NCI-H187 (cell line): Measurements from ENCODE around the gene STRADA.

Experiments
- DNase-seq, 2 experiments: peaks; one replicate each; lab custom pipeline; 2025; lab: John Stamatoyannopoulos, UW

STRADA gene

GRCh38 chr17:63700528-63701455, 40.8 kb downstream of the STRADA start:
- no peak for DNase-seq

DNA sequence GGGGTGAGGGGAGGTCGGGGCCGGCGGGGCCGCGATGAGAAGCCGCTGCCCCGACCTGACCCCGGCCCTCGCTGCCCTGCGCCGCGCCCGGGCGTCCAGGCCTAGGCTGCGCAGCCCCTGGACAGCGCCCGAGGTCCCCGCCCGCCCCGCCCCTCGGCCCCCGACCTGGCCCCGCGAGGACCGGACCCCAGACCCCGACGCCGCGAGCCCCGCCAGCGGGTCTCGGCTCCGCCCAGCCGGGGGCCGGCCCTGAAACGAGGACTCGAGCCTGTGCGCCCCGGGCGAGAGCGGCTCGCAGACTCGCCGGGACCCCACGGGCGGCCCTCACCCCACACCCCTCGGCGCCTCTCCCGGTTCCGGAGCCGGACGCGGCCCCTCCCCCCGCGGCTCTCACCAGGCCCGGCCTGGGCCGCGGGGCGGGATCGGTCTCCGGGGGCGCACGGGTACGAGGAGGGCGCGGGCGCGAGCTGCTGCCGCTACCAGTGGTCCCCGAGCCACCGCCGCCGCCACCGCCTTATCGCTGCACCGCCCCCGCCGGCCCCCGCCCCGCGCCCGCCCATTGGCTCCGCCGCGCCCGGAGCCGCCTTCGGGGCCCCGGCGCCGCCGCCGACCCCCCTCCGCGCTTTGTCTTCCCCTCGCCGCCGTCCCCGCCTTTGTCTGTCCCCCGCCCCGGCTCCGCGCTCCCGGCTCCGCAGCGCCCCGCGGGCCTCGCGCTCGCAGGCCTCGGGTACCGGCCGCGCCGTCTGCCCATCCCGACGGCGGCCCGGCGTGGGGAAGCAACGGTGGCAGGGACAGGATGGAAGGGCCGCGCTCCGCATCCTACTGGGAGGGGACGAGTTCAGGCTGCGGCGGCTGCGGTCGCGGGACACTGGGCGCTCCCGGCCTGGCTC, 41.7 kb downstream of the STRADA start, which contains the start of gene LIMD2:
TSS of gene LIMD2 (minus strand) at position 488 of the 890 bp plus-strand sequence. CDS start 827 bp downstream, outside the sequence.
- DNase-seq = peak in 1 of 2 experiments; percentile 35

DNA sequence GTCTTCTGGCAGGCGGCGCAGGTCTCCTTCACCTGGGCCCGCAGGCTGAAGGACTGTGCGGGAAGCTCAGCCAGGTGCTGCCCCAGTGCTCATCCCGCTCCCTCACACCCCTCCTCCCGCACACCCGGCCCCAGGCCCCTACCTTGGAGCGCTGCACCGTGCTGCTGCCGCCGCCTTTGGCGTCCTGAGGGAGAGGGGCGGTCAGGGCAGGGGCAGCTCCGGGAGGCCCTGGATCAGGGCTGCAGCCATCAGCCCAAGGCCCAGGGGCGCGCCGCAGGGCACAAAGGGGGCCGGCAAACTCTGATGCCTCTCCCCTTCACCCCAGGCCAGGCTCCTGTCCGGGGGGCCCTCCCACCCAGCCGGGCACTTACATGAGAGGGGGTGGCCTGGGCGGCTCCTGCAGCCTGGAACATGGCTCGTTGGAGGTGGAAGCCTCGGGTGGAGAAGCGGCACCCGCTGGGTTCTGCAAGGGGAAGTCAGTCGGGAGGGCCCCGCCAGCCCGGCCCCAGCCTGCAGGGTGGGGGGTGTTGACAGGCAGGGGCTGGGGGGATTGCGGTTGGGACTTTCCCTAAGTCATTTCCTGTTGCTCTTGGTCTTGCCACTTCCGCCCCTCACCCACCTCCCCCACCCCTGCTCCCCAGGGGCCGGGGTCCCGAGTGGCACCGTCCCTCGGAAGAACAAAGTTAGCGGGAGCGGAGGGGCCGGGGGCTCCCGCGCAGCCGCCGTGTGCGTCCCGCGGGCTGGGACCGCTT, 42.5 kb downstream of the STRADA start:
- no peak for DNase-seq

DNA sequence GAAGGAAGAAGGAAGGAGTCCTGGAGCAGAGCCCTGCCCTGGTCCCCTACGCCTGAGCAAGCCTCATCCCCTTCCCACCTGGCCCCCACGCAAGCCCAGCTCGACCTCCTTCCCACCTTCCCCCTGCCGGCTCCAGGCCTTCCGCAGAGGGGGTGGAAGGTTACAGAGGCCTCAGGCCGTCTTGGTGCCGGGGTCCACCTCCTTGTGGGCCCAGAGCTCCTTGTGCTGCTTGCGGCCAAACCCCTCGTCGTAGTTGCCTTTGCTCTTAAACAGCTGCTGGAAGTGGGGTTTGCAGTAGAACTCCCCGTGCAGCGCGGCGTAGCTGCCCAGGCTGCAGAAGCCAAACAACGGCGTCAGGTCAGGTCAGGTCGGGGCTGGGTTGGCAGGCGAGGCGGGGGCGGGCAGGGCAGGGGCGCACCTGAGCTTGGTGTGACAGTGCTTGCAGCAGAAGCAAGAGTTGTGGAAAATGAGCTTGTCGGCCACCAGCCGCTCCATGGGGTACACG, 43.2 kb downstream of the STRADA start:
- DNase-seq = no peak

DNA sequence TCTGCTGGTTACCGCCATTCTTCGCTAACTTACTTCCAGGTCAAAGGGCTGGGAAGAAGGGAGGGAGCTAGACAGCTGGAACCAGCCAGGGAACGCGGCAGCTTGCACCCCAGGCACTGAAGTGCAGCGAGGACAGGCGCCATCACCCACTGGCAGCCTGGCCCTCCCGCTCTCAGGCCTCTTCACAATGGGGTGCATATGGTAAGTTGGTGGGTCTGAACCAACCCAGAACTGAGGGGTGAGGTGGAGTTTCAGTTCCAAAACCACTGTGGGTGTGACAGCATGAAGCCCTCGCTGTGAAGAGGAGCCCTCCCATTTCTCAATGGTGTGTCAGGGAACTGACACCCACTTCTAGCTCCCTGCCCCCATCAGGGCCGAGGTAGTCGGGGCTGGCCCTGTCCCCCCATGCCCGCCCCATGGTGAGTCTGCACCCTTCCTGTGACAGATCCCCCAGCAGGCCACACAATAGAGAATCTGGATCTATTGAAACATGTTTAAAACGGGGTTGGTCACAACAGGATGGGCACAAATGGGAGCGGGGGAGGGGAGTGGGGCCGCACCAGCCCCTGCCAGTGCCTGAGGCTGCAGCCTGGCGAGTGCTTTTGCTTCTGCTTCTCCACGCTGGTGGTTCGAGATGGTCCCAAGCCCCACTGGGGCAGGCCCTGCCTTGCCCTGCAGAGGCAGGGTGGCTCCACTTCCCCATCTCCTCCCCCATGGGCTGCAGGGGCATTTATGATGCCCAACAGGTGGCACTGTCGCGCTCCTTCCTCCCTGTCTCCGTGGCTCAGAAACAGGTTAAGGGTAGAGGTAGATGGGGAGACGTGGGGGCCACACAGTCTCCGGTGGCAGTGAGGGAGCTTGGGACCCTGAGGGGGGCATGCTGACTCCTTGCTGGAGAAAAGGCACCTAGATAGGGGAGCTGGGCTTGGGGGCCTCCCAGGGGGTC, 44.0 kb downstream of the STRADA start:
- no peak for DNase-seq

GRCh38 chr17:63696381-63696961, 45.1 kb downstream of the STRADA start:
- DNase-seq = no peak

DNA sequence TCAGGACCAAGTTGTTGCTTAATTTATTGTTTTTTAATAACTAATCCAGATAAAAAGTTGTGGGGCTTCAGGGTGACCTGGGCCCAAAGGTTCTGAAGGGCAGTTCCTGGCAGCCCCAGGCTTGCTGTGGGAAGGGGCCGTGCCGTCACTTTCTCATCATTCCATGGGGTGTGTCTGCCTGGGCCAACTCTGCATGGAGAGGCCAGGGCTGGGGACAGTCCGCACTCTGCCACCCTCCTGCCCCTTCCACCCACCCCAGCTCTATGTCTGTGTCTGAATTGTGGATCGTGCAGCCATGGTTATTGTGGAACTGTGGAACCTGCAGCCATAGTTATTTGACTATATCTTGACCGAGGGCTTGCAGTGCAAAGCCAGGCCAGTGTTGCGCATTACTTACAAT, 45.7 kb downstream of the STRADA start:
- no peak for DNase-seq

- DNase-seq = no peak
Measured at GRCh38 chr17:63694950-63695773, 46.4 kb downstream of the STRADA start.

DNA sequence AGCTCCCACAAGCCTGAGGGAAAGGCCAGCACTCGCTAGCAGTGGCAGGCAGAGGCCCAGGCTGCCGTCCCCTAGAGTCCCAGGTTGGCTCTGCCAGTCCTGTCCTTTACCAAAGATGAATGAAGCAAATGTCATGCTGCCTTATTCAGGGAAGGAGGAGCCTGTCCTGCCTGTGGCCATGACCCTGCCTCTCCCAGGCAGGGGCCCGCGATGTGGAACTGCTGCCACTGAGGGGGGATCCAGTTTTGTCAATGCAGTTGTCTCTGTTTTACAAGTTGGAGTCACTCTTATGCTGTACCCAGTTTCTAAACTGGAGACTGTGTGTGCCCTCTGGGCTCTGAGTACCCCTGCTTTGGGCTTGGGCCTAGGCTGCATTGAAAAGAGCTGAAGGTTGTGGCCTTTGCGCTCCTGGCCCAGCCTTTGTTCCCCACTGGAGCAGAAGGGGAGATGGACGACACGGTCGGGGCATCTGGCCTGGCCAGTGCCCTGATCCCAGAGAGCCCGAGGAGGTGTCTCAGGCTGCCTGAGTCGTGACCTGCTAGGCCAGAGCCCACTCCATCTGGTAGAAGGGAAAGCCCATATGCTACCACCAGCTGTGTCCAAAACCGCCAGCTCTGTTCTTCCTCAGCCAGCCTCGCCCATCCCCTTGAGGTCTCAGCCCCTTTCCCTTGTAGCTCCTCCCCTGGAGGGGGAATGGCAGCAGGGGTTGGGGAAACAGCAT, 47.2 kb downstream of the STRADA start:
- DNase-seq = no peak

- DNase-seq = no peak
Measured at GRCh38 chr17:63693411-63694113, 48.0 kb downstream of the STRADA start.

DNA sequence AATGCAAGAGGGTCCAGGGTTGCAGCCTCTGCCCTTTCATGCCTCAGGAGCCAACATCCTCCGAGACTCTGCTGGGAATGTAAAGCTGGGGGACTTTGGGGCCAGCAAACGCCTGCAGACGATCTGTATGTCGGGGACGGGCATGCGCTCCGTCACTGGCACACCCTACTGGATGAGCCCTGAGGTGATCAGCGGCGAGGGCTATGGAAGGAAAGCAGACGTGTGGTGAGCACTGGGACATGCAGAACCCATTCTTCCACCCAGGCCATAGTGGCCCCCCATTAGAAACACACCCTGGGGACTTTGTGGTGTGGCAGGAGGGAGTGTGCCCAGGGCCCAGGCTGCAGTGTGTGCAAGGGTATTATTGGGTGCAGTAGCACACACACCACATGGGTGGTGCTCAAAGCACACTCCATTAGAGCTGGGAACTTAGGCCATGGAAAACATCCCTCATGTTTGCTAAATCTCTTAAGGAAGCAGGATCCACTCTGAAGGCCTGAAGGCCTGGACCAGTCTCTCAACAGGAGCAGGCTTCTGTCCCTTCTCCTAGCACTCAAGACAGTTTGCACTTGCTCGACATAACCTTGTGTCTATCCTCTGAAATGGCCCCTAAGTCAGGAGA, 49.3 kb downstream of the STRADA start:
- DNase-seq = no peak

- no peak for DNase-seq
Measured at GRCh38 chr17:63689479-63689878, 52.1 kb downstream of the STRADA start.

DNA sequence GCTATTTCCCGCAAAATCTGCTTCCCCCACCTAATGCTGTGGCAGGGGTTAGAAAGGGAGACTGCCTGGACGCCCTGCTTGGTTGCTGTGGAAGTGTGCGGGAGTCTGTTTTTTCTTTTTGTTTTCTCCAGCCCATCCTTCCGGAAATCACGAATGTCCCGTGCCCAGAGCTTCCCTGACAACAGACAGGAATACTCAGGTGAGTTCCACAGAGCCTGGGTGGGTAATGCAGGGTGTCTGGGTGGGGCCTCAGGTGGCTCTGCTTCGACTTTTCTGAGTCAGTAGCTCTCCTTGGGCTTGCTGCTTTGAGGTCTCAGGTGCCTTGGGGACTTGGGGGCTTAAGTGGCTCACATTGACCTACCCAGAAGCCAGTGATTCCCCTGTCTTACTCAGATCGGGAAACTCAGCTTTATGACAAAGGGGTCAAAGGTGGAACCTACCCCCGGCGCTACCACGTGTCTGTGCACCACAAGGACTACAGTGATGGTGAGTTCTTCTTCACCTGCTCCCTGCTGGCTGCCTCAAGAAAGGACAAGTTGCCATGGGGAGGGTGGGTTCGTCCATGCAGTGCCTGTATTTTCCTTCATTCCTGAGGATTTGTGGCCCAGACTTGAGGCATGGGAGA, 53.1 kb downstream of the STRADA start:
- DNase-seq = no peak

DNA sequence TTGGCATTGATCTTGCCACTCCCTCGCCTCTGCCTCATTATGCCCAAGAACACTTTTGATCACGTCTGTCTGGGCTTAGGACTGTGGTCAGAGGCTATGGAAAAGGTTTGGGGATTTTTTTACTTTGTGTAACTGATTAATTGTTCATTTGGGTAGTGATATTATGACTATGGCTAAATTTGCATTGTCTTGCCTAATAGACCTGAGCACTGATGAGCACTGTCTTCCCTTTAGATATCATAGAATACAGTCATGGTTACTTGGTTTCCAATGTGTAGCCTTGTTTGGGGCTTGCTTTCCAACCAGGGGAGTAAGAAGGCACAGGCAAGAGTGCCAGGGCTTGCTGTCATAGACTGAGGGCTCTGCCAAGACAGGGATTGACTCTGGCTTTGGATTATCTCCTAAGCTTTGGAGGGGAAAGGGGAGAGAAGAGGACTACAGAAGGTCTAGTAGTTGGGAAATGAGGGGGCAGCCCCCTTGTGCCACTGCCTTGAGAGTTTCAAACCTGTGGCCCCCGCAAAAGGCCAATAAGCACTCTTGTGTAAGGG, 55.4 kb downstream of the STRADA start:
- DNase-seq = no peak

- no peak for DNase-seq
Measured at GRCh38 chr17:63685578-63685977, 56.0 kb downstream of the STRADA start.

DNA sequence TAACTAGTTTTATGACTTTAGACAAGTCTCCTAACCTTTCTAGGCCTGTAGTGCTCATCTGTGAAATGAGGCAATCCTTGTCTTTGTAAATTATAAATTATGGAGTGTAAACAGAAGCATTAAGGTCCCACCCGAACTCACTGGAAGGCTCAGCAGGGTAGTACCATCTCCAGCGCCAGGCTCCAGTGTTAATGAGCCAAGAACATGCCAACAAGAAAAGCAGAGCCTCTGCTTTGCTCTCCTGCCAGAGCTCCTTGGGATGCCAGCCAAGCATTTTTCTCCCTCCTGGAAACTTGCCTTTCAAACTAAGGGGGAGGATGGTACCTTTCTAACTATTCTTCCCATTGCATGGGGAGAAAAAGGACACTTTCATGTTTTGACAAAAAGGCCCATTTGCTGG, 56.6 kb downstream of the STRADA start:
- DNase-seq = no peak

DNA sequence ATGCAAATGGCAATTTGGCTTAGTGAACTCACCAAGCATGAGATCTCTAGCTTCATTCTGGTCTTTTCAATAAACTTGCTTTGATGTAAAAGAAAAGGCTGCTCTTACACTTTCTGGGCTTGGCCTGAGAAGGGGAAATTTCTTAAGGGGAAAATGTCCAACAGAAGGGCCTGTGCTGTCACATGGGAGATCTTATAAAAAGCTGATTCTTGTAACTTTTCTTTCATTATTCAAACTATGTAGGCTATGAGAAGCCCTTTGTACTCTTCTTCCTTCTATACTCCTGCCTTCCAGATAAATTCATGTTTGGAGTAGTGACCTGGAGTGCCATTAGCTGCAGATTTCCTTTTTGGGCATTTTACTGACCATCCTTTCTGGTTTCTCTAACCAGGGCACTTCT, 58.6 kb downstream of the STRADA start:
- no peak for DNase-seq
